Activated gamma-delta T cell (primary cell): ENCODE data around the gene CD226.
"Not testable (repeated sequence)": the region's sequence is repeated elsewhere in the genome, so short reads cannot be mapped to it uniquely, and the experiment has no call there.

Experiments
- DNase-seq: peaks from one replicate; lab custom pipeline; 2025; lab: John Stamatoyannopoulos, UW

Gene CD226

GRCh38 chr18:69872661-69873060 is 75.0 kb downstream of the CD226 start:
- DNase-seq = no peak

DNA sequence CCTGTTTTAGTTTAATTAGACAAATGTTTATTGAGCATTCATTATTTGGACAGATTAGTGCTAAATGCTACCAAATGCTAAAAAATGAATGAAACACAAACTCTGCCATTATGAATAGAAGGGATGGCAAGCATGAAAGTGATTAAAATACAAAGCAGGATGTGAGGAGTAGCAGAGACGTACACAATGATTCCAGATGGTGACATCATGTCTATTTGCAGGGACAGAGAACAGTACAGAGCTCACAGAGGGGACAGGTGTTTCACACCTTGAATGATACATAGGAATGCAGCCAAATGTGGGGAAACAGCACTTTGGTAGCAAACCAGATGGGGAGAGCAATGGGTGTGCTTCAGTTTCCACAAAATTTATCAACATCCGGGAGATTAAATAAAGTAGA is 76.3 kb downstream of the CD226 start:
- no peak for DNase-seq

DNA sequence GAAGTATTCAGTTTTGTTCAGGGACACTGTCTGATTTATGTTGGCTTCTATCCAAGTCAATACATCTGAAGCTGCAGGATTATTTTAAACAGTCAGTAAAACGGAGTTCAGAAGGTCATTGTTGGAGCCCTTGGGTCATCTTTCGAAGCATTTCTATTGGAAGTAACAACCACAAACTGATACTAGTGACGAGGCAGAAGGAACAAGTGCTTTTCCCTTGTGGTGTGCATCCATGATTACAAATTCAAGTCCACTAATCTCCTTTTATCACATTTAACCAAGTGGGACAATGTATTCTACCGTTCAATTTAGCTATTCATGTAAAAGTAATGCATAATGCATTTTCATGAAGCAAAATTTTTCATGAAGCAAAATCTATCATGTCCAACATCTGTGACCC is 76.9 kb downstream of the CD226 start:
- no peak for DNase-seq

DNA sequence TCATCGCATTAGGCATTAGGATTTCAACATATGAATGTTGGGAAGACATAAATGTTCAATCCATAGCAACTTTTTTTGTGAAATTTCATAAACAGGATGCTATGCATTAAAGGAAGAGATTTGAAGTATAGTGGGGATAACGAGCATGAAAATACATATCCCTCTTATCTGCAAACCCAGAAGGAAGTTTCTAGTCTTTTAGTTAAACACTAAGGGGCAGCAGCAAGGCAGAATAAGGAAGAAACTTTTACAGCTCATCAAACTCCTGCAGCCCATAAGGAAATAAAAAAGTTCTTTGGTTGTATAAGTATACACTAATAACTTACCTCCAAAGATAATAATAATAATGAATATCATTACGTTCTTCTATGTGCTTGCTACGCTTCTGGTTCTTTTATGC is 81.5 kb downstream of the CD226 start:
- no peak for DNase-seq

DNA sequence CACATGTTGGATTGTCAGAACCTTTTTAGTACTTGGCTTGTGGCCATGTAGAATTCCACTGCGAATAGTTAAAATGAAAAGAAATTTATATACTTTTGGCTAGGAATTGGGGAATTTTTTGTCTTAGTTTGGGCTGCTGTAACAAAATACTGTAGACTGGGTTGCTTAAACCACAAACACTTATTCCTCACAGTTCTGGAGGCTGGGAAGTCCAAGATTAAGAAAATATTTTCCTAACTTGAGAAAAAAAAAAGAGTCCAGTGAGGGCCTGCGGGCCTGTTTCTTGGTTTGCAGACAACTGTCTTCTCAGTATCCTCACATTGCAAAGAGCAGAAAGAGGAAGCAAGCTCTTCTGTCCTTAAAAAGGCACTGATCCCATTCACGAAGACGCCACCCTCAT is 81.9 kb downstream of the CD226 start:
- no peak for DNase-seq

GRCh38 chr18:69864802-69865201 is 82.9 kb downstream of the CD226 start:
- DNase-seq = not testable (repeated sequence)

DNA sequence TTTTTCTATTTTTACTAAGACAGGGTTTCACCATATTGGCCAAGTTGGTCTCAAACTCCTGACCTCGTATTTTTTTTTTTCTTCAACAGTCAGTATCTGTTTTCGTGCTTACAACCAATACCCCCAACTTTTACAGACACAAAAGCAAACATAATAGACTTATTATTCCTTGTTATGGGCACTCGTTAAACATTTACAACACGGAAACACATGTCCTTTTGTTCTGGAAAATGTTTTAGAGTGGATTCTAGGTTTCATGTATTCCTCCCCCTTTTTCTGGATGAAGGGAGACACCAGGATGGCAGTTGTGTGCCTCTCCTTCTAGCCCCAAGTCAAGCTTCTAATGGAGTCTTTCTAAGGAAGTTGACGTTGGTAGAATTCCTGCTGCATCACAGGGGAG is 88.8 kb downstream of the CD226 start:
- DNase-seq = no peak

GRCh38 chr18:69854455-69854854 is 93.2 kb downstream of the CD226 start:
- DNase-seq = no peak

DNA sequence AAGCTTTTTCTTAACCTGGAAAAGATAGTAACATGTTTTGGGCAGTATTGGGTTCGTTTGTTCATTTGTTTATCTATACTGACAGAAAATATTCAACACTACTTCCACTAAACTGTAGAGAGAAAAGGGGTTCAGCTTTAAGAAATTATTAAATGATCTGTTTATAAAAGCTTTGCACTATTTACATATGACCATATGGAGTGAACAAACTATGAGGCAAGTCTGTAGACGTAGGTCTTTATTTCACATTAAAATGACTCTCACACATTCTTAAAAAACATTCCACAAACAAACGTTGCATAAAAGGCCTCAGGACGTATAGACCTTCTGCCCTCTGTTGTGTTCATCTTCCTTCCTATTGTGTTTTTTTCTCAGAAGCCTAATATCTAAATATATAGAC is 94.6 kb downstream of the CD226 start:
- no peak for DNase-seq

DNA sequence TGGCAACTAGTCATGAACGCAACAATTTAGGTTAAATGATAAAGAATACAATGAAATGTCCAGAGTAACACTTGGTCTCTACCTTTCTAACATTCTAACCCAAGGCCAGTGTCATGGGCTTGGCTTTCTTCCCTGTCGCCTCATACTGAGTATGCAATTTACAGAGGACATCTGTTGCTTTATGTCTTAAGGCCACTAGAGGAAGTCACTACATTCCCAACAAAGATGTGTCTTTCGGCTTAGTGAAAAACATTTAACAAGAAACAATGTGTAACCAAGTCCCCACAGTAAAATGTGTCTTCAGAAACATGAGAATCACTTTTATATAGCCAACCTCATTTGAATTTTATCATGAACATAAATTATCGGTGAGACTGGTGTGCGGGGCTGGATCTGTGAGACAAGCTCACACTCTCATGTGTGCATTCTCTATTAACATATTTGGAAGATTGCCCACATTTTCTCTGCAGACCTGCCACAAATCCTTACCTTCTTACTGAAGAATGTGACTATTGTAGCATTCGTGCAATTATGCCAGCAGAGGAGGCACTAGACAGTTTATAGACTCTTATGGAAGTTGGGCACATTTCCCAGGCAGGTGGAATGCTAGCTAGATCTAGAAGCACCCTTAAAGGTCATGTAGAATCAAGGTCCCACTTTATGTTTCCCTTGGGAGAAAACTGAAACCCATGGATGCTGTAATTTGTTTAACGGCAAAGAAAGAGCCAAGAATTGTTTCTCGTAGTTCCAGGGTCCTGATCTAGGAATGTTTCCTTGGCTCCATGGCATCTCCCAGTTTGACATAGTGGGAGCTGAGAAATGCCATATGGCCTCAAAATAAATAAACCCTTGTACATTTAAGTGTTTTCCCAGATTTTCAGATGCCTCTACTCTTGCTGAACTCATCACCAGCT is 101.8 kb downstream of the CD226 start:
- no peak for DNase-seq

DNA sequence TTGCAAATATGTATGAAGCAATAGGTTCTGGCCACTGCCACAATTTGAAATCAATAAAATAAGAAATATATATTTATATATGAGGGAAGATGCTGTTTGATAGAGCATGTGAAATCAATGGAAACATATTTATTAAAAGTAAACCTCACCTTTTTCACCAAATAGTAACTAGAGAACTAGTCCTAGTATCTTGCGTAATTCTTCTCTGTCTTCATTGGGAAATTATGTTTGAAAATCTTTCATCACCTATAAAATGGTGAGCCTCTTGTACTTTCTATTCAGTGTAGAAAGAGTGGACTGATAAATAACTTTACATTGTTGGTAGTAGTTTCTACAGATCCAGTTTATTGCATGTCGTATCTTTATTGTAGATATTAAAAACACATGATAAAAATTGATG is 103.0 kb downstream of the CD226 start:
- DNase-seq = no peak

DNA sequence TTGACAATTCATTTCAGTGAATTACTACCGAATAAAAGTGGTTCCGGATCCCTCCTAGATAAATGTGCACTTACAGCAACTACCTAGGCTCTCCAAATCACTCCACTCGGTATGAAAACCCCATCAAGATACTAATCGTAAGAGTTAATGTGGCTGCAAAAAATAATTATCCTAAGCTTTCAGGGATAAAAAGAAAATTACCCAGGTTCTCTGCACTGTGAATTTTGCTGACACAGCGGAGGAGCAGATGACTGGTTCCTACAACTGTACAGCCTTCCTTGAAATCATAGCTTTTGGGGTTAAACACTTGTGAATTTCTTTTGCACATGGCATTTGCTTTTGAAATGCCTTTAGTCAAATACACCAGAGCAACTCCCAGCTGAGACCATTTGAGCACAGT is 104.7 kb downstream of the CD226 start:
- no peak for DNase-seq

- no peak for DNase-seq
Observed at GRCh38 chr18:69841117-69841516, 106.6 kb downstream of the CD226 start.

DNA sequence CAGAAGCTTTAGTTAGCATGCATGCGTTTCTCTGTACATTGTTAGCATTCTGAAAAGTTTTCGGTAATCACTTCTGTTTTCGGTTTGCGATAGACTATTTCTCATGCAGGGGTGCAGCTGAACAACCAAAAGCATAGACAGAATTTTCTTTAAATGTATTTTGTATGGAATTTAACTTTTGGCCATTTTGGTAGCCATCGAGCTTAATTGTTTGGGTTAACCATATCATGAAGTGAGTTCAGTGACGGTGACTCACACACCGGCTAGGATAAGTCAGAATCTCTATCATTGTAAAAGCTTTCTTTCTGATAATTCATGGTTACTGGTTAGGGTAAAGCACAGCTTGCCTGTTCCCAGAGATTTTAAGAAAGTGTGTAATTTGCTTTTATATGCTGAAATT is 107.2 kb downstream of the CD226 start:
- DNase-seq = no peak

DNA sequence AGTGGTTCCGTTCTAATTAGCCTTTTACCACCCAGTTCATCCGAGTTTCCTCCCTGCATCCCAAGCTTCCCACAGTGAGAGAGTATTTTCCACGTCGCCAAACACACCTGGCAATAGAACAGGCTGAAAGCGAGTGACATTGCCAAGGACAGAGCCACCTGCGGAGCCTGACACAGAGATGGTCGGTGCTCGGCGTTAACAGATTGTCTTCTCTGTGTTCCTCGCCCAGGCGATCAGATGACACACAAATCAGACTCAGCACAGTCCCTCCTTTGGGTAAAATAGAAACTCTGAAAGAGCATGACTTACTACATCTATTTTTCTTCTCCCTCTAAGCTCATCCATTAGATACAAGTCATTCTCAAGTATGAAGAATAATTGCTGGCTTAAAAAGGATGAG is 107.7 kb downstream of the CD226 start:
- DNase-seq = no peak

- no peak for DNase-seq
Observed at GRCh38 chr18:69839497-69839896, 108.2 kb downstream of the CD226 start.

- DNase-seq = no peak
Observed at GRCh38 chr18:69838620-69839411, 108.9 kb downstream of the CD226 start.

- DNase-seq = no peak
Observed at GRCh38 chr18:69838003-69838402, 109.7 kb downstream of the CD226 start.

DNA sequence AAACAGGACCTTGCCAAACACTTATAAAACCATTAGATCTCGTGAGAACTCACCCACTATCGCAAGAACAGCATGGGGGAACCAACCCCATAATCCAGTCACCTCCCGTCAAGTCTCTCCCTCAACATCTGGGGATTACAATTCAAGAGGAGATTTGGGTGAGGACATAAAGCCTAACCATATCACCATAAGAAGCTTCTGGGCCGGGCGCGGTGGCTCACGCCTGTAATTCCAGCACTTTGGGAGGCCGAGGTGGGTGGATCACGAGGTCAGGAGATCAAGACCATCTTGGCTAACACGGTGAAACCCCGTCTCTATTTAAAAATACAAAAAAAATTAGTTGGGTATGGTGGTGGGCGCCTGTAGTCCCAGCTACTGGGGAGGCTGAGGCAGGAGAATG is 112.7 kb downstream of the CD226 start:
- DNase-seq = not testable (repeated sequence)

- no peak for DNase-seq
Observed at GRCh38 chr18:69830189-69830588, 117.5 kb downstream of the CD226 start.

DNA sequence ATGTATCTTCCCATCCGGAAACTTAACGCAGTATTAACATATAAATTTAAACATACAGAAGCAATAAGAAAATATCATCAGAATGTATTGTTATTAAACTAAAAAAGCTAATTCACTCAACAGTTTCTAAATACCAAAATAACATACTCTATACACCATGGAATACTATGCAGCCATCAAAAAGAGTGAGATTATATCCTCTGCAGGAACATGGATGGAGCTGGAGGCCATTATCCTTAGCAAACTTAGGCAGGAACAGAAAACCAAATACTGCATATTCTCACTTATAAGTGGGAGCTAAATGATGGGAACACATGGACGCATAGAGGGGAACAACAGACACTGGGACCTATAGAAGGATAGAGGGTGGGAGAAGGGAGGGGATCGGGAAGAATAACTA is 127.1 kb downstream of the CD226 start:
- no peak for DNase-seq

DNA sequence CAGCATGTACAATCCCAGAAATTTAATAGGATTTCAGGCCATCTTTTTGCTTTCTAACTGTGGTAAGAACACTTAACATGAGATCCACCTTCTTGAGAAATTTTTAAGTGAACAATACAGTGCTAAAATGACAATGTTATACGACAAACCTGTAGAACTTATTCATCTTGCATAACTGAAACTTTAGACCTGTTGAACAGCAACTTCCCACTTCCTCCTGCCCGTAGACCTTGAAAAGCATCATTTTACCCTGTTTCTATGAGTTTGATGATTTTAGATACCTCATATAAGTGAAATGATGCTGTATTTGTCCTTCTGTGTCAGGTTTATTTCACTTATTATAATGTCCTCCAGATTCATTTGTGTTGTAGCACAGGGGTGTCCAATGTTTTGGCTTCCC is 128.2 kb downstream of the CD226 start:
- no peak for DNase-seq

DNA sequence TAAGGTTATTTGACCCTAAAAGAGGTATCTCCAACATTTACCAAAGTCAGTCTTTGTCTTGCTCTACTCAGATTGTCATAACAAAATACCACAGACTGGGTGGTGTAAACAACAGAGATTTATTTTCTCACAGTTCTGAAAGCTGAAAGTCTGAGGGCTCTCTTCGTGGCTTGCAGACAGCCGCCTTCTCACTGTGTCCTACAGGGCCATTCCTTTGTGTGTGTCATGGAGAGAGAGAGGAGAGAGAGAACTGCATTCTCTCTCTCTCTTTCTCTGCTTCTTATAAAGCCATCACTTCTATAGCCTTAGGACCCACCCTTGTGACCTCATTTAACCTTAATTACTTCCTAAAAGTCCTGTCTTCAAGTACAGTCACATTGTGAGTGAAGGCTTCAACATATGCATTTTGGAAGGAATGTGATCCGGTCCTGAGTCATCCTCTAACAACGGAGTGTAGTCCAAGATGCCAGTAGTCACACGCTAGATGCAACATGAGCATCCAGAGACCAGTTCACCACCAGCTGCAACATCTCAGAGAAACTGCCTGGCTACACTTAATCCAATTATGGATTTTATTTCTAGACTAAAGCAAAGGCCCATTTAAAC is 130.2 kb downstream of the CD226 start:
- DNase-seq = no peak
